Common myeloid progenitor, CD34-positive (primary cell): ENCODE data around the gene CYBC1.
"Not testable (repeated sequence)": the region's sequence is repeated elsewhere in the genome, so short reads cannot be mapped to it uniquely, and the experiment has no call there.

Source experiments
- CTCF ChIA-PET: fragments of 350-600 bp; sonication (Branson Sonifier 250); formaldehyde crosslinking; loops from one replicate; lab custom pipeline; 2021; ENCODE audit warnings: antibody characterized with exemption; lab: Charles Lee
- POLR2A ChIA-PET: fragments of 350-600 bp; sonication (Branson Sonifier 250); formaldehyde crosslinking; loops from one replicate; lab custom pipeline; 2021; ENCODE audit warnings: antibody characterized with exemption; lab: Charles Lee
- DNase-seq, 3 donors: peaks; one replicate each; pipeline versions ENCODE4 v3.0.0 to v3.0.0-alpha.2; 2013
- H3K27ac ChIP-seq, 2 experiments: 1 replicate in 1 of 2; 2 replicates in 1 of 2; pipeline ENCODE4 v1.7.0; 2013; ENCODE audit warnings: inconsistent platforms in 2 of 2, low read length in 2 of 2, mild to moderate bottlenecking in 2 of 2, low read depth in 1 of 2, moderate library complexity in 1 of 2; ENCODE audit not compliant: severe bottlenecking in 2 of 2, insufficient read depth in 1 of 2, poor library complexity in 1 of 2
- H3K27me3 ChIP-seq, 5 experiments: replicated peaks in 2 of 5; 1 replicate in 3 of 5; 2 replicates in 2 of 5; pipeline versions ENCODE4 v1.6.1 to v1.7.0; 2013; ENCODE audit warnings: low read length in 4 of 5, mild to moderate bottlenecking in 2 of 5, moderate library complexity in 2 of 5, inconsistent platforms in 1 of 5; ENCODE audit not compliant: insufficient read depth in 5 of 5, control insufficient read depth in 4 of 5
- H3K36me3 ChIP-seq, 4 experiments: 1 replicate in 2 of 4; 2 replicates in 2 of 4; pipeline versions ENCODE4 v1.6.1 to v1.7.0; 2013; ENCODE audit warnings: low read length in 3 of 4, control low read depth in 1 of 4, mild to moderate bottlenecking in 1 of 4; ENCODE audit not compliant: control insufficient read depth in 4 of 4, insufficient read depth in 4 of 4
- H3K4me1 ChIP-seq, 4 experiments: 1 replicate in 3 of 4; 2 replicates in 1 of 4; pipeline versions ENCODE4 v1.6.1 to v1.7.1; 2013; ENCODE audit warnings: low read length in 3 of 4, mild to moderate bottlenecking in 3 of 4, control low read depth in 1 of 4, inconsistent platforms in 1 of 4, moderate library complexity in 1 of 4; ENCODE audit not compliant: control insufficient read depth in 4 of 4, insufficient read depth in 4 of 4; ENCODE audit errors: control extremely low read depth in 1 of 4
- H3K4me3 ChIP-seq, 7 experiments: 1 replicate in 4 of 7; 2 replicates in 3 of 7; pipeline versions ENCODE4 v1.5.1 to v1.7.0; 2013; ENCODE audit warnings: mild to moderate bottlenecking in 7 of 7, low read length in 6 of 7, moderate library complexity in 6 of 7, inconsistent platforms in 2 of 7, low read depth in 2 of 7, control low read depth in 1 of 7; ENCODE audit not compliant: insufficient read depth in 4 of 7, control insufficient read depth in 1 of 7; ENCODE audit errors: extremely low read depth in 1 of 7
- H3K9me3 ChIP-seq, 5 experiments: 1 replicate in 4 of 5; 2 replicates in 1 of 5; pipeline versions ENCODE4 v1.6.1 to v1.7.1; 2013; ENCODE audit warnings: low read length in 4 of 5, mild to moderate bottlenecking in 2 of 5, inconsistent platforms in 1 of 5, low read depth in 1 of 5, moderate library complexity in 1 of 5; ENCODE audit not compliant: control insufficient read depth in 4 of 5, insufficient read depth in 2 of 5; ENCODE audit errors: control extremely low read depth in 1 of 5
- WGBS: methylation state at CpG from one replicate; pipeline ENCODE4 v1.1.5; 2013; ENCODE audit not compliant: insufficient coverage; 5-methylcytosine and 5-hydroxymethylcytosine counted together

The CYBC1 gene

GRCh38 chr17:82465023-82465603 lies 14.6 kb upstream of the CYBC1 start:
- H3K4me3 ChIP-seq = no peak overlapping the region

GRCh38 chr17:82464567-82464929 lies 14.0 kb upstream of the CYBC1 start:
- H3K9me3 ChIP-seq = no peaks in the 10 kb centered on the region
- CTCF ChIA-PET = no interaction called here
- no peak overlapping the region for H3K4me3 ChIP-seq
- WGBS = over 99% methylated on average over 10 of the region's 11 CpGs
- H3K27ac ChIP-seq = no peak overlapping the region
- H3K27me3 ChIP-seq = no peaks in the 10 kb centered on the region
- POLR2A ChIA-PET = no interaction called here
- H3K4me1 ChIP-seq = peaks cover 0 to 5% (median 3%) of the 10 kb centered on the region in 4 experiments
- H3K36me3 ChIP-seq = peaks cover 22 to 90% (median 62%) of the 10 kb centered on the region in 4 experiments
- DNase-seq = no peak

More at GRCh38 chr17:82465023-82465603, 14.6 kb upstream of the CYBC1 start:
- ChIA-PET POLR2A (no interaction called here), CTCF (interaction anchor here (1.4 kb wide), 1 partner anchor 8 kb away, joined by 3 read pairs; no protein-coding TSS in a partner anchor)
- no peak for DNase-seq
- no peaks in the 10 kb centered on the region for H3K4me1 ChIP-seq
- WGBS = 96% methylated on average over 7 of the region's 7 CpGs
- H3K36me3 ChIP-seq = peaks cover 24 to 94% (median 66%) of the 10 kb centered on the region in 4 experiments
- H3K27ac ChIP-seq = no peak overlapping the region
- H3K27me3 ChIP-seq = no peaks in the 10 kb centered on the region
- no peaks in the 10 kb centered on the region for H3K9me3 ChIP-seq

- ChIA-PET CTCF (interaction anchor here (1.3 kb wide), 1 partner anchor 9 kb away, joined by 3 read pairs; no protein-coding TSS in a partner anchor), POLR2A (no interaction called here)
- Histone ChIP-seq H3K36me3 (peaks cover 22 to 85% (median 58%) of the 10 kb centered on the region in 4 experiments), H3K4me3 (no peak overlapping the region), H3K9me3 (no peaks in the 10 kb centered on the region), H3K27ac (no peak overlapping the region), H3K27me3 (no peaks in the 10 kb centered on the region), H3K4me1 (peaks cover 0 to 10% (median 7%) of the 10 kb centered on the region in 4 experiments)
- WGBS = 95% methylated on average over 7 of the region's 7 CpGs
- DNase-seq = no peak
Observed at GRCh38 chr17:82463925-82464566, 13.5 kb upstream of the CYBC1 start.

- POLR2A ChIA-PET = interaction anchor here (0.7 kb wide), 1 partner anchor 17 kb away, joined by 3 read pairs; no protein-coding TSS in a partner anchor
- Histone ChIP-seq H3K36me3 (peaks cover 18 to 79% (median 55%) of the 10 kb centered on the region in 4 experiments), H3K27ac (no peak overlapping the region), H3K4me3 (no peak overlapping the region), H3K4me1 (peaks cover 0 to 13% (median 8%) of the 10 kb centered on the region in 4 experiments), H3K27me3 (no peaks in the 10 kb centered on the region), H3K9me3 (no peaks in the 10 kb centered on the region)
- WGBS = 98% methylated on average over 5 of the region's 6 CpGs
- CTCF ChIA-PET = interaction anchor here (1.3 kb wide), 1 partner anchor 8 kb away, joined by 3 read pairs; no protein-coding TSS in a partner anchor
- DNase-seq = no peak
Observed at GRCh38 chr17:82463391-82463790, 12.8 kb upstream of the CYBC1 start.

GRCh38 chr17:82461827-82462524 lies 11.4 kb upstream of the CYBC1 start:
- no peaks in the 10 kb centered on the region for H3K27me3 ChIP-seq
- peaks cover 17 to 67% (median 53%) of the 10 kb centered on the region in 4 experiments for H3K36me3 ChIP-seq
- ChIA-PET POLR2A (no interaction called here), CTCF (interaction anchor here (1.1 kb wide), 1 partner anchor 12 kb away, joined by 3 read pairs; no protein-coding TSS in a partner anchor)
- H3K27ac ChIP-seq = peak overlapping the region in 1 of 2 experiments; percentile 65
- DNase-seq = no peak
- H3K4me1 ChIP-seq = peaks cover 7 to 22% (median 18%) of the 10 kb centered on the region in 4 experiments
- 92% methylated on average over 8 of the region's 10 CpGs for WGBS
- H3K9me3 ChIP-seq = no peaks in the 10 kb centered on the region
- H3K4me3 ChIP-seq = no peak overlapping the region

GRCh38 chr17:82459936-82460335 lies 9.4 kb upstream of the CYBC1 start:
- Histone ChIP-seq H3K4me1 (peaks cover 7 to 24% (median 19%) of the 10 kb centered on the region in 4 experiments), H3K27ac (peak overlapping the region in 1 of 2 experiments; percentile 98), H3K4me3 (peak overlapping the region in 2 of 7 experiments; percentile 77 to 85), H3K36me3 (peaks cover 15 to 46% (median 41%) of the 10 kb centered on the region in 4 experiments)
- POLR2A ChIA-PET = interaction anchor here (1.6 kb wide), 1 partner anchor 11 kb away, joined by 5 read pairs; no protein-coding TSS in a partner anchor
- CTCF ChIA-PET, DNase-seq, H3K9me3 ChIP-seq, H3K27me3 ChIP-seq: not testable (repeated sequence)
- WGBS = over 99% methylated on average over 9 of the region's 9 CpGs
